ENCODE data around the gene KRT78.
A peak's percentile ranks its signal among the peaks of the same experiment; 100 is the strongest.
"Not testable (repeated sequence)": the region's sequence is repeated elsewhere in the genome, so short reads cannot be mapped to it uniquely, and the experiment has no call there.

Gene KRT78

GRCh38 chr12:52871291-52872039 is 22.7 kb upstream of the KRT78 start:
- DNase-seq = no peak

DNA sequence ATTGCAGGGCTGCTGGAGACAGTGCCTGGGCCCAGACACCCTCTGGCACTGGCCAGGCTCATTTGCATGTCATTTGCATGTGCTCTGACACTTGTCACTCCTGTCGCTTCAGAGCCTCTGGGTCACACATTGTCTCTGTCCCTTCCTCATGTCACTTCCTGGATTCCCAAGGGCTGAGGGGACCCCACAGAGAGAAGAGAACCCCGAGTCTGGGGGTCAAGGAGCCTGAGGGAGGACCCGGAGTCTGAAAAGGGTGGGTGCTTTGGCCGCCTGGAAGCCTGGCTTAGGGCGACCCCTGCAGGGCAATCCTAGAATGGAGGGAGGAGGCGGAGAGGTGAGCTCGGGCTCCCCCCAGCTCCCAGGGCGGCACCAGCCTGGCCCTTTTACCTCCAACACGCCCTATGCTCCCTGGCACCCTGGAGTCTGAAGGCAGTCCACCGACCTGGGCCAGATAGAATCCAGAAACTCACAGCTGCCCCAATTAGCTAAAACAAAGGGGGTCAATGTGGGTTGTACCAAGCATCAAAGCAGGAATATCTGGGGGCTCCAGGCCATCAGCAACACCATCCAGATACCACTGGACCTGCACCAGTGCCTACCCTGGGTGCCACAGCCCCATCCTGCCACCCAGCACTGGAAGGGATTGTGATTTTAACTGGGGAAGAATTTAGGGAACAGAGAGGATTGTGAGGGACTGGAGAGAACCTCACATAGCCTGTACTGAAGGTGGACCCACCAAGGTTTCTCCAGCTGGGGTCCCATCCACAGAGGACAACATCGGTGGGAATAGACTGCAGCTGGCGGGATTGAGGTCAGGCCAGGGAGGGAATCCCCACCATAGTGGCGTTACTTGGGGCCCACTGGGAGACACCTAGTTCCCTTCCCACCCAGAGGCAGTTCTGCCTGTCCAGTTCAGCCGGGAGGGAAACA is 21.8 kb upstream of the KRT78 start:
- peak; percentile 74 for DNase-seq

DNA sequence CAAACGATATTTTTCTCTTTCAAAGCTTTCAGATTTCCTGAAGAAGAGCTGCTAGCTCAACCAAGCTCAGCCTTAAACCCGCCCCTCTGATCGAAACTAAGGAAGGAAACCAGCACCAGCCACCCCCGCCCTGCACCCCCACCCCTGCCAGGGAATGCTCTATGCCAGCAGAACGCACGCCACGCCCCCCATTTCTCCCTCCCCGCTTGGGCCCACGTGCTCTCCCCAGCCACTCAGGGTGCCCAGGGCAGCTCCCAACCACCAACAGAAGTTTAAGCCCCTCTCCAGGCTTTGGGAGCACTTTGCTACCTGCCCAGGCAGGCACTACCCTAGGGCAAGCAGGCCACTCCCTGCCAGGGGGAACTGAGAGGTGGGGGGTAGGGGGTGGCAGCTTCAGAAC is 18.8 kb upstream of the KRT78 start:
- DNase-seq = no peak

GRCh38 chr12:52867152-52867551 is 18.4 kb upstream of the KRT78 start:
- DNase-seq = no peak

- peak; percentile 26 for DNase-seq
Measured at GRCh38 chr12:52865090-52865944, 16.5 kb upstream of the KRT78 start.

DNA sequence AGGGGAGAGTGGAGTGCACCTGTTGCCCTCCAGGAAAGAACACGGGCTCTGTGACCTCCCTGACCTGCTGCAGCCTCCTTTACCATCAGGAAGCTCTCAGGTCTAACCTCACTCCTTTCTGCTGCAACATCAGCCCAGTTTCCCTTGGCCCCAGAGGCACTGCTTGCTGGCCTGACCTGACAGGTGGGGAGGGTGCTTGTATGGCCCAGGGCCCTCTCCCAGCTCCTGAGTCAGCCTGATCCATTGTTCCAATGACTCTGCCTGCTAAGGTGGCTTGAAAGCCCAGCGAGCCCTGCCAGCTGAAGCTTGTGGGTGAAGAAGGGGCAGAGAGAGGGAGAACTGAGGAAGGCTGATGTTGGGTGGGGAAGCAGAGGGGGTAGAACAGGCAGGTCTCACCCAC is 13.2 kb upstream of the KRT78 start:
- DNase-seq = no peak

DNA sequence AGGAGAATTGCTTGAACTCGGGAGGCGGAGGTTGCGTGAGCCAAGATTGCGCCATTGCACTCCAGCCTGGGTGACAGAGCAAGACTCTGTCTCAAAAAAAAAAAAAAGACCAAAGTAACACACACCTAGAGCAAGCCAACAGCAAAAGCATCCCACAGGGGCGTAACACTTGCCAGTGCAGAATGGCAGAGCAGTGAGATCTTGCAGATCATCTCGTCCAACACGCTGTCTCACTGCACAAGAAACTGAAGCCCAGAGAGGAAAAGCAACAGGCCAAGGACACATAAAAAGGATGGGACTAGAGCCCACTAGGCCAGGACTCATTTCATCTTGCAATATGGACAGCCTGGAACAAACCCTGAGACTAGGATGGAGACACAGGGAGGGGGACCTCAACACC is 12.7 kb upstream of the KRT78 start:
- DNase-seq = no peak

DNA sequence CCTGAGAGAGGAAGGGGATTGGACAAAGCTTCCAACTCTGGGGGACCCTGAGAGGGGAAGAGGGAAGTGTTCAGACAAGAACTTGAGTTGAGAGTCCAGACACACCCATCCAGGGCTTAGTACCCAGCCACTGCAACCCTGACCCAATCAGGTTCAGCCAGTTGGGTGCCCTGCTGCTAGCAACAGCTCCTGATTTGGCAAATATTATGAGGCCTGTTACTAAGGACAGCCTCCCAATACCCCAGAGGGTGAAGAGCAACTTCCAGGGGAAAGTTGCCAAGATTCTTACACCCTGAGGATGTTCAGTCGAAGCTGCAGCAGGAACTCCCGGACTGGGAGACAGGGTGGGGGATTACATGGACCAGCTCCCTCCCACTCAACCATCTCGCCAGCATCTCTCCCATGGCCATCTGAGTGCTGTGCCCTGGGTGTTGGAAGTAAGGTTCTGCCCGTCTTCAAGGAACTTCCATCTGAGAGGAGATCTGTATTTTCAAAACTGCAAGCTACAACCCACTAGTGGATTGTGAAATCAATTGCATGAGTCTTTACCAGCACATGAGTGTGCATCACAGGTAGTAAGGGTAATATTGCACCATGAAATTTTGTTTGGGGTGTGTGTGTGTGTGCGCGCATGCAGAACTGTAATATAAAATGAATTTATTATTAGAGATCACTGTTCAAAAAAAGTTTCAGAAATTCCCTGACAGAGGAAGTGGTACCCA is 11.5 kb upstream of the KRT78 start:
- DNase-seq = no peak

- DNase-seq = no peak
Measured at GRCh38 chr12:52857500-52857899, 8.7 kb upstream of the KRT78 start.

DNA sequence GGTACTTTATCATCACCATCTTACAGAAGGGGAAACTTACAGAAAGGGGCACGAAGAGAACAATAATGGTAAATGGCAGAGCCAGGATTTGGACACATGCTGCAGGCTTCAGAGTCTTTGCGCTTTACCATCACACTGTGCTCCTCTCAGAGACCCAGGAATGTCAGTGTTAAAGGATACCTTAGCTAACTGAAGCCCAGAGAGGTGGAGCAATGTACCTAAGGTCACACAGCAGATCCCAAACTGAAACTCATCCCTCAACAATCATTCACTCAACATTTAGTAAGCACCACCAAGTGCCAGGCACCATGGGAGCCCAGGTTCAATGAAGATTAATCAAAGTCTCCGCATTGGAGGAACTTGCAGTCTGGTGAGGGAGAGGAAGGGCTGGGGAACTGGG is 8.0 kb upstream of the KRT78 start:
- no peak for DNase-seq

- not testable (repeated sequence) for DNase-seq
Measured at GRCh38 chr12:52856077-52856476, 7.3 kb upstream of the KRT78 start.

DNA sequence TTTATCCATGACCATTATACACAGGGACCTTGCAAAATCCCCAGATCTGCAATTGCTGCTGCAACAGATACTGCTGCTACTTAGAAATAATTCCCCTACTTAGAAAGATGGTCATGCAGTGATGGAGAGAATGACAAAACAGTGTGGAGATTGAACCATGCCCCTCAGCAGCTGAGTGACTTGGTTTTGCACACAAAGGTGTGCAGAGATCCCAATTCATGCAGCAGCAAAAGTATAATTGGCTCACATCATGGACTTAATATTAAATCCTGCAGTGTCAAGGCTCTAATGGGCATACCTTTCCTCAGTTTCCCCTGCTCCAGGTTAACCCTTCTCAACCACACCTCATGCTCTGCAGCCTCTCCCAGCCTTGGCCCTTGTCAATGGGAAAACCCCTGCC is 3.0 kb upstream of the KRT78 start:
- no peak for DNase-seq

GRCh38 chr12:52850681-52851080 is 1.9 kb upstream of the KRT78 start:
- DNase-seq = no peak

GRCh38 chr12:52849511-52849910 is 717 bp upstream of the KRT78 start:
- no peak for DNase-seq

GRCh38 chr12:52847335-52848102 is 1.3 kb downstream of the KRT78 start:
- no peak for DNase-seq

- no peak for DNase-seq
Measured at GRCh38 chr12:52846356-52846970, 2.3 kb downstream of the KRT78 start.

DNA sequence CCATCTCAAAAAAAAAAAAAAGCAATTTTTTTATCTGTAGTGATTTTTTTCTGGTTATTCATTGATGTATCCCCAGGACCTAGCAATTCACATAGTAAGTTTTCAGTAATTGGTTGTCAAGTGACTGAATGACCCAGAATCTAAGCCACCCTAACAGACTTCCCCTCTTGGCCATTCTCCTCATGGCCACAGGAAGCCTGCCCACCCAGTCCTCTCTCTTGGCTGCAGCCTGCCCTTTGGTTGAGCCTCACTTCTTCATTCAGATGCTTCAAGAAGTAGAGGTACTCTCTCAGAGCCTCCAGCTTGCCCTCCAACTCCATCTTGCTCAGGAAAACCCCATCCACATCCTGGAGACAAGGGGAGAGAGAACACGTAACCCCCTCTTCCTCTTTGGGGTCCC is 2.8 kb downstream of the KRT78 start:
- no peak for DNase-seq

GRCh38 chr12:52844386-52844785 is 4.4 kb downstream of the KRT78 start:
- no peak for DNase-seq

GRCh38 chr12:52839436-52840105 is 9.2 kb downstream of the KRT78 start:
- DNase-seq = no peak

DNA sequence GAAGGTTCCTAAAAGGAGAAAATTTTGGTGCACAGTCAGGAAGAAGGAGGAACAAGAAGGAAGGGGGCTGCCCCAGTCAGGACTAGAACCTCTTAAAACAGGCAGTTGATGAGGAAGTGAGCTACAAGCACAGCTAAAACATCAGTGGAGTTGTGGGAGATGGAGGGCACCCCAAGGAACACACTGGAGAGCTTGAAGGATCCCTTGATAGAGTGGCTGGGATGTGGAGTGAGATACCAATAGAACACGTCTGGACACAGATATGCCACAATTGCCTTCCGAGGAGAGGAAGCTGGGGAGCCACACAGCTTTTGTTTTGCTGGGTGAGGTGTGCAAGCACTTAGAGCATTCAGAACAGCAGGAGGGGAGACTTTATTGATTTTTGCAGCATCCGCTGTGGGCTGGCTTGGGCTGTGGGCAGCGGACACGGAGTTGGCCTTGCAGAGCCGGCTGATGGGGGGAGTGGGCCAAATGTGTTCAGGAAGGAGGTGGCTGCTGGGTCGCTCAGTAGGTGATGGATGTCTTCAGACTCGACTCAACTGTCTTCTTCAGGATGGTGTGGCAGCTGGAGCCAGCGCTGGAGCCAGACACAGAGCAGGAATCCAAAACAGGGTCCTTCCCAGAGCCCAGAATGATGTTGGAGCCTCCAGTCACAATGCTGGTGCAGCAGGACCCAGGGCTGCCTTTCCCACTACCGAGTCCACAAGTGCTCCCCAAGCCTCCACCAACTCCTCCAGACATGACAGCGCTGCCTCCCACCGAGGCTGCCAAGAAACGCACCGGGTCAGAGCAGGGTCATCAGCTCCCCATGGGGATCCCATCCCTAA is 10.0 kb downstream of the KRT78 start:
- no peak for DNase-seq

Data from activated CD4-positive, alpha-beta T cell treated with anti-CD3 and anti-CD28 coated beads, Interleukin-10, Interleukin-2, amounts not matched to agents 100 ng/mL and 50 ng/mL, durations not matched to agents 16 hours and 8 hours (primary cell).